Measurements from ENCODE around the gene IGSF8. TPM values are rescaled to one million over a fixed set of nuclear protein-coding genes. Genes with fewer than 3 reads are reported as not detected.
A peak's percentile ranks its signal among the peaks of the same experiment; 100 is the strongest.

The IGSF8 gene
- total RNA-seq, 1 donor from 2014 or later = 37.9 TPM

DNA sequence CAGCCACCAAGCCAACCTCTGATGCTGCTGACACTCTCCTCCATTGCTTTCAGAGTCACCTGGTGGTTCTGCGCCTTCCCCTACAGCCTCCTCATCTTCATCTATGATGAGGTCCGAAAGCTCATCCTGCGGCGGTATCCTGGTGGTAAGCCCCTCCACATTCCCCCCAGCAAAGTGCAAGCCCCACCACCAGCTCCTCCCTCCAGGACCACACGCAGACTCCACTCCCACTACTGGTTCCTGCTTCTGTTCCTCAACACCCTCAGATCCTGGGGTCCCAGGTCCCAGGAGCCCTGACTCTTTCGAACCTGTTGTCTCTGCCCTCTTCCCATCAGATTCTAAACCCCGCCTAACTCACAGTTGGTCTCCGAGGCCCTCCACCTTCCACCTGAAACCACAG is 41.4 kb upstream of the IGSF8 start:
- DNase-seq (ENCODE audit: low spot score in 2 of 2) = no peak
- H3K27me3 ChIP-seq = no peaks in the 10 kb centered on the region
- TF ChIP-seq, protein P1, sequence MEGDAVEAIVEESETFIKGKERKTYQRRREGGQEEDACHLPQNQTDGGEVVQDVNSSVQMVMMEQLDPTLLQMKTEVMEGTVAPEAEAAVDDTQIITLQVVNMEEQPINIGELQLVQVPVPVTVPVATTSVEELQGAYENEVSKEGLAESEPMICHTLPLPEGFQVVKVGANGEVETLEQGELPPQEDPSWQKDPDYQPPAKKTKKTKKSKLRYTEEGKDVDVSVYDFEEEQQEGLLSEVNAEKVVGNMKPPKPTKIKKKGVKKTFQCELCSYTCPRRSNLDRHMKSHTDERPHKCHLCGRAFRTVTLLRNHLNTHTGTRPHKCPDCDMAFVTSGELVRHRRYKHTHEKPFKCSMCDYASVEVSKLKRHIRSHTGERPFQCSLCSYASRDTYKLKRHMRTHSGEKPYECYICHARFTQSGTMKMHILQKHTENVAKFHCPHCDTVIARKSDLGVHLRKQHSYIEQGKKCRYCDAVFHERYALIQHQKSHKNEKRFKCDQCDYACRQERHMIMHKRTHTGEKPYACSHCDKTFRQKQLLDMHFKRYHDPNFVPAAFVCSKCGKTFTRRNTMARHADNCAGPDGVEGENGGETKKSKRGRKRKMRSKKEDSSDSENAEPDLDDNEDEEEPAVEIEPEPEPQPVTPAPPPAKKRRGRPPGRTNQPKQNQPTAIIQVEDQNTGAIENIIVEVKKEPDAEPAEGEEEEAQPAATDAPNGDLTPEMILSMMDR (IDR thresholded peaks at IDR 0.05) = no peak
- H3K4me1 ChIP-seq = no peaks in the 10 kb centered on the region
- H3K9me3 ChIP-seq = no peaks in the 10 kb centered on the region
- H3K4me3 ChIP-seq = no peak overlapping the region
- H3K27ac ChIP-seq = no peak overlapping the region
- H3K36me3 ChIP-seq = peaks cover 19 to 50% of the 10 kb centered on the region in 2 donors
- intact Hi-C loops (cut with DNase I) = no loop called here

GRCh38 chr1:160137216-160137862 is 38.9 kb upstream of the IGSF8 start:
- Histone ChIP-seq H3K27me3 (no peaks in the 10 kb centered on the region), H3K36me3 (peaks cover 23 to 54% of the 10 kb centered on the region in 2 donors), H3K4me3 (no peak overlapping the region), H3K4me1 (peaks cover 4 to 5% of the 10 kb centered on the region in 2 donors), H3K27ac (peak overlapping the region; percentile 22 to 71), H3K9me3 (no peaks in the 10 kb centered on the region)
- intact Hi-C loops (cut with DNase I) = no loop called here
- TF ChIP-seq, protein P1 (IDR thresholded peaks at IDR 0.05) = no peak
- DNase-seq (ENCODE audit: low spot score in 2 of 2) = no peak

GRCh38 chr1:160136926-160137200 is 38.4 kb upstream of the IGSF8 start:
- no peak for DNase-seq (ENCODE audit: low spot score in 2 of 2)
- Histone ChIP-seq H3K4me3 (no peak overlapping the region), H3K27ac (peak overlapping the region; percentile 22 to 71)

GRCh38 chr1:160136121-160136925 is 37.9 kb upstream of the IGSF8 start:
- Histone ChIP-seq H3K9me3 (no peaks in the 10 kb centered on the region), H3K27me3 (no peaks in the 10 kb centered on the region), H3K4me3 (no peak overlapping the region), H3K27ac (peak overlapping the region; percentile 22 to 71), H3K36me3 (peaks cover 19 to 44% of the 10 kb centered on the region in 2 donors), H3K4me1 (peaks cover 8 to 12% of the 10 kb centered on the region in 2 donors)
- TF ChIP-seq, protein P1 (IDR thresholded peaks at IDR 0.05) = no peak
- no peak for DNase-seq (ENCODE audit: low spot score in 2 of 2)
- intact Hi-C loops (cut with DNase I) = no loop called here

More at GRCh38 chr1:160136926-160137200, 38.4 kb upstream of the IGSF8 start:
- peaks cover 23 to 49% of the 10 kb centered on the region in 2 donors for H3K36me3 ChIP-seq
- TF ChIP-seq, protein P1 (IDR thresholded peaks at IDR 0.05) = no peak
- H3K4me1 ChIP-seq = peaks cover 6% of the 10 kb centered on the region in 2 donors
- no peaks in the 10 kb centered on the region for H3K27me3 ChIP-seq
- H3K9me3 ChIP-seq = no peaks in the 10 kb centered on the region
- intact Hi-C loops (cut with DNase I) = no loop called here

- H3K36me3 ChIP-seq = peaks cover 26 to 52% of the 10 kb centered on the region in 2 donors
- H3K27me3 ChIP-seq = no peaks in the 10 kb centered on the region
- no peak for DNase-seq (ENCODE audit: low spot score in 2 of 2)
- intact Hi-C loops (cut with DNase I) = no loop called here
- no peak overlapping the region for H3K4me3 ChIP-seq
- TF ChIP-seq, protein P1 (IDR thresholded peaks at IDR 0.05) = no peak
- peak overlapping the region in 1 of 2 donors; percentile 36 for H3K27ac ChIP-seq
- H3K4me1 ChIP-seq = peaks cover 10 to 21% of the 10 kb centered on the region in 2 donors
- H3K9me3 ChIP-seq = no peaks in the 10 kb centered on the region
Measured at GRCh38 chr1:160134791-160135572, 36.6 kb upstream of the IGSF8 start.

All from ascending aorta (tissue), 2 donors.